Pancreas (tissue), 10 donors: ENCODE measurements around the gene HELZ2. TPM values are rescaled to one million over a fixed set of nuclear protein-coding genes. Genes with fewer than 3 reads are reported as not detected.
A peak's percentile ranks its signal among the peaks of the same experiment; 100 is the strongest.

Source experiments
- ATAC-seq, 4 donors: fragments of 200-7000 bp; cut with Tn5 transposase; one replicate each; pipeline versions ENCODE4 v1.8.0 to v1.9.1; 2020; ENCODE audit warnings: mild to moderate bottlenecking in 4 of 4, moderate library complexity in 4 of 4
- DNase-seq, 6 donors: peaks; one replicate each; pipeline ENCODE4 v3.0.0-alpha.2; 2020
- FAIRE-seq: peaks from 2 replicates; lab custom pipeline; 2012; peaks lifted over from hg19 to GRCh38; lab: Jason Lieb, UNC
- H3K27ac ChIP-seq, 4 donors: fragments of 200-600 bp; sonication (generic); 1 replicate in 3 of 4; 2 replicates in 1 of 4; pipeline versions ENCODE4 v1.5.0 to v1.8.0; 2020
- H3K27me3 ChIP-seq, 4 donors: fragments of 200-600 bp; one replicate each; pipeline ENCODE4 v1.8.0; 2021
- H3K36me3 ChIP-seq, 3 donors: fragments of 200-600 bp; sonication (generic) in 1 of 3; one replicate each; pipeline versions ENCODE4 v1.5.0 to v1.8.0; 2020 to 2021
- H3K4me1 ChIP-seq, 3 donors: fragments of 200-600 bp; one replicate each; pipeline ENCODE4 v1.8.0; 2021
- H3K4me3 ChIP-seq, 4 donors: fragments of 200-600 bp; sonication (generic) in 2 of 4; one replicate each; pipeline versions ENCODE4 v1.5.0 to v1.8.0; 2020 to 2021
- H3K9me3 ChIP-seq, 4 donors: fragments of 200-600 bp; one replicate each; pipeline ENCODE4 v1.8.0; 2021
- WGBS, 2 donors: extraction: QIAGEN DNeasy Blood & Tissue Kit; methylation state at CpG; one replicate each; pipeline ENCODE4 v1.1.7; 2013; 5-methylcytosine and 5-hydroxymethylcytosine counted together
- intact Hi-C, 3 donors: fragments of 100-400 bp; cut with DNase I; formaldehyde crosslinking; loops; one replicate each; pipeline versions ENCODE4 v1.11.1 to v1.14.2; 2022
- polyA plus RNA-seq, 2 donors: library from polyadenylated mRNA; stranded (reverse); fragments of 200-250 nt; gene quantifications; one replicate each; pipeline ENCODE4 v1.2.3, GENCODE V29; 2013
- total RNA-seq, 6 donors: library from RNA; stranded (reverse); fragmentation: NEBNext Ultra II Directional in 4 of 6; extraction: Animal tissue kit (Norgen Biotek cat#: 25700) in 4 of 6; gene quantifications; one replicate each; pipeline versions ENCODE4 v1.2.1 to v1.2.4, GENCODE V29; 2021 to 2023
- TF ChIP-seq, protein P1 (sequence below), 4 donors: fragments of 200-600 bp; sonication (generic) in 3 of 4; IDR thresholded peaks; one replicate each; pipeline versions ENCODE4 v1.5.0 to v1.8.0; 2021; ENCODE audit warnings: antibody characterized with exemption in 4 of 4
- donor health status: healthy with polysubstance abuse.
- donor health status: DM: no; HTN: no; CAD: no; lungs with moderate emphysema.
- donor health status: DM: no; HTN: no; CAD: no.
- donor health status: control.
- donor health status: control.
- donor health status: Bipolar disorder and iron deficiency.
- donor health status: DM: yes; HTN: yes; CAD: no.
- donor health status: DM: no; HTN: no; CAD: no.
- donor health status: DM: no; HTN: no; CAD: no.
- donor health status: DM: yes; HTN: yes; CAD: no.

Gene HELZ2
- total and polyA plus RNA-seq, 8 donors: 6.5 to 23.4 (median 13.0) TPM

DNA sequence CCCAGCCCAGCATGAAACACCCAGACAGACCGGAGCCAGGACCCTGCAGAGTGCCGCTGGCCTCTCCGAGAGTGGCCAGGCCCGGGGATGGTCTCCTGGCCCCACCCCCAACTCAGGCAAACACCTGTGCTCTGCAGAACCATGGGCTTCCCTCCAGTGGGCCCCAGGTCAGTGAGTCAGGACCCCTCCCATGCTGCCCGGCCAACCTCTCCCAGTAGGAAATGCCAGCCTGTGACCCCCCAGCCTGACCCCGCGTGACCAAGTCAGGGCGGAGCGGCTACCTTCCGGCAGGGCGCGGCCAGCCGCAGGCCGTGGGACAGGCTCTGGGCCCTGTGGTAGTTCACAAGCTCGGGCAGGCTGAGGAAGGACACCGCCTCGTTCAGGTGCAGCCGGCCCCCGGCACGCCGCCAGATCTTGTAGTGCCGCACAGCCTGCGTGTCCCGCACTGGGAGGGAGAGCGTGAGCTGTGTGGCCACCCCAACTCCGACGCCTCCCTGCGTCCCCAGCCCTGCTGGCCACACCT lies 40.1 kb downstream of the HELZ2 start:
- no peak overlapping the region for H3K4me3 ChIP-seq
- H3K9me3 ChIP-seq: no peaks in the 10 kb centered on the region
- FAIRE-seq (no peak), DNase-seq (peak; percentile 65 to 92 (median 79)), ATAC-seq (peak in 3 of 4 donors; percentile 1 to 28 (median 6))
- no peaks in the 10 kb centered on the region for H3K36me3 ChIP-seq
- H3K27me3 ChIP-seq: no peaks in the 10 kb centered on the region
- TF ChIP-seq, protein P1, sequence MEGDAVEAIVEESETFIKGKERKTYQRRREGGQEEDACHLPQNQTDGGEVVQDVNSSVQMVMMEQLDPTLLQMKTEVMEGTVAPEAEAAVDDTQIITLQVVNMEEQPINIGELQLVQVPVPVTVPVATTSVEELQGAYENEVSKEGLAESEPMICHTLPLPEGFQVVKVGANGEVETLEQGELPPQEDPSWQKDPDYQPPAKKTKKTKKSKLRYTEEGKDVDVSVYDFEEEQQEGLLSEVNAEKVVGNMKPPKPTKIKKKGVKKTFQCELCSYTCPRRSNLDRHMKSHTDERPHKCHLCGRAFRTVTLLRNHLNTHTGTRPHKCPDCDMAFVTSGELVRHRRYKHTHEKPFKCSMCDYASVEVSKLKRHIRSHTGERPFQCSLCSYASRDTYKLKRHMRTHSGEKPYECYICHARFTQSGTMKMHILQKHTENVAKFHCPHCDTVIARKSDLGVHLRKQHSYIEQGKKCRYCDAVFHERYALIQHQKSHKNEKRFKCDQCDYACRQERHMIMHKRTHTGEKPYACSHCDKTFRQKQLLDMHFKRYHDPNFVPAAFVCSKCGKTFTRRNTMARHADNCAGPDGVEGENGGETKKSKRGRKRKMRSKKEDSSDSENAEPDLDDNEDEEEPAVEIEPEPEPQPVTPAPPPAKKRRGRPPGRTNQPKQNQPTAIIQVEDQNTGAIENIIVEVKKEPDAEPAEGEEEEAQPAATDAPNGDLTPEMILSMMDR (IDR thresholded peaks at IDR 0.05): no peak
- intact Hi-C loops: no loop called here
- peak overlapping the region in 2 of 4 donors; percentile 30 to 52 for H3K27ac ChIP-seq
- 40 to 42% methylated on average over 25 to 28 of the region's 28 CpGs for whole genome bisulfite sequencing, 2 donors
- H3K4me1 ChIP-seq: peaks cover under 1 to 8% (median 7%) of the 10 kb centered on the region in 3 donors

DNA sequence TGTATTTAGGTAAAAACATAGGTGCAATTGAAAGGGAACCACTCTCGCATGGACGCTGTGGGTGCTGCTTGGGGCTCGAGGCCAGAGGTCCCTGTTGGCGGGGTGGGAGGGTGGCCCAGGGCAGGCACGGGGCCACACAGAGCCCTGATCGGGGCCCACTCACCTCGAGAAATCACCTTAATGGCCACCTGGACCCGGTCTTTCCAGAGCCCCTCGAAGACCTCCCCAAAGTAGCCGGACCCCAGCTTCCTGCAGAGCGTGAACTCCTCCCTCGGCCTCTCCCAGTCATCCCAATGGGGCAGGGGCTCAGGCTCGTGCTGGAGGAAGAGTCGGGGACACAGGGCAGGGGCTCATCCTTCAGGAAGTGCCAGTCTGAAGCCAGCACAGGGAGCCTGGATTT lies 40.7 kb downstream of the HELZ2 start:
- FAIRE-seq (no peak), ATAC-seq (no peak), DNase-seq (peak in 3 of 6 donors; percentile 16 to 57 (median 26))
- Histone ChIP-seq H3K27me3 (no peaks in the 10 kb centered on the region), H3K36me3 (no peaks in the 10 kb centered on the region), H3K4me1 (peaks cover 0 to 7% (median 1%) of the 10 kb centered on the region in 3 donors), H3K27ac (no peak overlapping the region), H3K4me3 (no peak overlapping the region), H3K9me3 (no peaks in the 10 kb centered on the region)
- WGBS, 2 donors: 75 to 79% methylated on average over 14 of the region's 14 CpGs
- intact Hi-C loops: no loop called here
- TF ChIP-seq, protein P1 (IDR thresholded peaks at IDR 0.05): no peak

GRCh38 chr20:63532449-63532971 lies 41.5 kb downstream of the HELZ2 start:
- TF ChIP-seq, protein P1 (IDR thresholded peaks at IDR 0.05): no peak
- Histone ChIP-seq H3K4me1 (peaks cover 0 to 7% (median 0%) of the 10 kb centered on the region in 3 donors), H3K27me3 (no peaks in the 10 kb centered on the region), H3K9me3 (no peaks in the 10 kb centered on the region), H3K27ac (no peak overlapping the region), H3K36me3 (no peaks in the 10 kb centered on the region), H3K4me3 (no peak overlapping the region)
- WGBS, 2 donors: 73 to 81% methylated on average over 23 to 24 of the region's 24 CpGs
- peak in 1 of 6 donors; percentile 76 for DNase-seq
- no peak for ATAC-seq
- no peak for FAIRE-seq
- intact Hi-C loops: no loop called here

- ATAC-seq: no peak
- no peak for FAIRE-seq
Observed at GRCh38 chr20:63531686-63532448, 42.2 kb downstream of the HELZ2 start.

More at GRCh38 chr20:63531686-63532448, 42.2 kb downstream of the HELZ2 start:
- no peak overlapping the region for H3K27ac ChIP-seq
- H3K9me3 ChIP-seq: no peaks in the 10 kb centered on the region
- 76 to 86% methylated on average over 27 of the region's 27 CpGs for WGBS, 2 donors
- no peaks in the 10 kb centered on the region for H3K27me3 ChIP-seq
- no peak overlapping the region for H3K4me3 ChIP-seq
- peaks cover 0 to 7% (median 0%) of the 10 kb centered on the region in 3 donors for H3K4me1 ChIP-seq
- TF ChIP-seq, protein P1 (IDR thresholded peaks at IDR 0.05): no peak
- DNase-seq: peak in 1 of 6 donors; percentile 10
- intact Hi-C loops: no loop called here
- no peaks in the 10 kb centered on the region for H3K36me3 ChIP-seq
